ENCODE data around the gene MAPK10. TPM values are rescaled to one million over a fixed set of nuclear protein-coding genes. Genes with fewer than 3 reads are reported as not detected.

MAPK10 gene
- total RNA-seq, 4 donors from 2014 or later: 4.1 to 50.0 (median 9.4) TPM

GRCh38 chr4:86055898-86056297, 304.0 kb downstream of the MAPK10 start:
- TF ChIP-seq POLR2AphosphoS5 (IDR thresholded peaks at IDR 0.05) (no peak), POLR2A (IDR thresholded peaks at IDR 0.05) (no peak), EP300 (IDR thresholded peaks at IDR 0.05; ENCODE audit: low read depth) (no peak)
- TF ChIP-seq, protein P1, sequence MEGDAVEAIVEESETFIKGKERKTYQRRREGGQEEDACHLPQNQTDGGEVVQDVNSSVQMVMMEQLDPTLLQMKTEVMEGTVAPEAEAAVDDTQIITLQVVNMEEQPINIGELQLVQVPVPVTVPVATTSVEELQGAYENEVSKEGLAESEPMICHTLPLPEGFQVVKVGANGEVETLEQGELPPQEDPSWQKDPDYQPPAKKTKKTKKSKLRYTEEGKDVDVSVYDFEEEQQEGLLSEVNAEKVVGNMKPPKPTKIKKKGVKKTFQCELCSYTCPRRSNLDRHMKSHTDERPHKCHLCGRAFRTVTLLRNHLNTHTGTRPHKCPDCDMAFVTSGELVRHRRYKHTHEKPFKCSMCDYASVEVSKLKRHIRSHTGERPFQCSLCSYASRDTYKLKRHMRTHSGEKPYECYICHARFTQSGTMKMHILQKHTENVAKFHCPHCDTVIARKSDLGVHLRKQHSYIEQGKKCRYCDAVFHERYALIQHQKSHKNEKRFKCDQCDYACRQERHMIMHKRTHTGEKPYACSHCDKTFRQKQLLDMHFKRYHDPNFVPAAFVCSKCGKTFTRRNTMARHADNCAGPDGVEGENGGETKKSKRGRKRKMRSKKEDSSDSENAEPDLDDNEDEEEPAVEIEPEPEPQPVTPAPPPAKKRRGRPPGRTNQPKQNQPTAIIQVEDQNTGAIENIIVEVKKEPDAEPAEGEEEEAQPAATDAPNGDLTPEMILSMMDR (IDR thresholded peaks at IDR 0.05): no peak
- no peak overlapping the region for H3K4me3 ChIP-seq
- H3K27me3 ChIP-seq: no peaks in the 10 kb centered on the region
- H3K4me1 ChIP-seq: no peaks in the 10 kb centered on the region
- no peak overlapping the region for H3K27ac ChIP-seq
- no peaks in the 10 kb centered on the region for H3K36me3 ChIP-seq
- 0 to 16% methylated on average over 1 of the region's 1 CpG for WGBS, 2 donors (ENCODE audit: low coverage in 1 of 2)
- intact Hi-C loops (cut with DNase I; ENCODE audit: low total_unique reads) (no loop called here), in situ Hi-C loops (cut with MboI; ENCODE audit: low pct_ligation_motif_present in 1 of 4, low pct_unique_long_range_greater_than_20kb in 1 of 4, low sequenced_read_pairs in 3 of 4) (no loop called here)
- no peak for DNase-seq
- no peaks in the 10 kb centered on the region for H3K9me3 ChIP-seq

GRCh38 chr4:86054286-86055032, 305.4 kb downstream of the MAPK10 start:
- in situ Hi-C loops (cut with MboI; ENCODE audit: low pct_ligation_motif_present in 1 of 4, low pct_unique_long_range_greater_than_20kb in 1 of 4, low sequenced_read_pairs in 3 of 4): no loop called here
- H3K4me1 ChIP-seq: no peaks in the 10 kb centered on the region
- 85 to 86% methylated on average over 5 to 6 of the region's 6 CpGs for WGBS, 2 donors (ENCODE audit: low coverage in 1 of 2)

DNA sequence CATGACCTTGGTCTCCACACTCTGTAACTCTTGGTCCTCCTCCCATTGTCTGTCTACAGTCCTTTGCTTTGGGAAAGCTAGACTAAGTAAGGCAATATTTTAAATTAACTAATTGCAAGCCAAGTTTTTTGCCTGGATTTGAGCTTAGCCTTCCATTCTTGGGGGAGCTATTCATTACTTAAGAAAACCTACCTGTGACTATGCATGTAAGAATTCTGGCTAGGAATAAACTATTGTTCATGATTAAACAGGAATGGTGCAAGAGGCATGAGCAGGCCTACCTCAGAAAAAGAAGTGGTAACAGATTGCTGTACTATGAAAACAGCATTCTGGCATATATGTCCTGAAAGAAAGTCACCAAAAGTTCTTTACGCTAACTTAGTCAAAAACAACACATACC, 309.4 kb downstream of the MAPK10 start:
- 95 to 100% methylated on average over 1 of the region's 1 CpG for WGBS, 2 donors (ENCODE audit: low coverage in 1 of 2)
- in situ Hi-C loops (cut with MboI; ENCODE audit: low pct_ligation_motif_present in 1 of 4, low pct_unique_long_range_greater_than_20kb in 1 of 4, low sequenced_read_pairs in 3 of 4): no loop called here

More at GRCh38 chr4:86054286-86055032, 305.4 kb downstream of the MAPK10 start:
- DNase-seq: no peak
- no peaks in the 10 kb centered on the region for H3K9me3 ChIP-seq
- no peak overlapping the region for H3K4me3 ChIP-seq
- no peaks in the 10 kb centered on the region for H3K36me3 ChIP-seq
- TF ChIP-seq, protein P1 (IDR thresholded peaks at IDR 0.05): no peak
- TF ChIP-seq EP300 (IDR thresholded peaks at IDR 0.05; ENCODE audit: low read depth): no peak
- TF ChIP-seq POLR2A (IDR thresholded peaks at IDR 0.05): no peak
- TF ChIP-seq POLR2AphosphoS5 (IDR thresholded peaks at IDR 0.05): no peak
- intact Hi-C loops (cut with DNase I; ENCODE audit: low total_unique reads): no loop called here
- no peak overlapping the region for H3K27ac ChIP-seq
- no peaks in the 10 kb centered on the region for H3K27me3 ChIP-seq

GRCh38 chr4:86048426-86048825, 311.4 kb downstream of the MAPK10 start:
- H3K27me3 ChIP-seq: no peaks in the 10 kb centered on the region
- no peak for DNase-seq
- H3K9me3 ChIP-seq: no peaks in the 10 kb centered on the region
- H3K36me3 ChIP-seq: no peaks in the 10 kb centered on the region
- TF ChIP-seq, protein P1 (IDR thresholded peaks at IDR 0.05): no peak
- TF ChIP-seq EP300 (IDR thresholded peaks at IDR 0.05; ENCODE audit: low read depth): no peak
- no peak for TF ChIP-seq POLR2A (IDR thresholded peaks at IDR 0.05)
- TF ChIP-seq POLR2AphosphoS5 (IDR thresholded peaks at IDR 0.05): no peak
- intact Hi-C loops (cut with DNase I; ENCODE audit: low total_unique reads) (no loop called here), in situ Hi-C loops (cut with MboI; ENCODE audit: low pct_ligation_motif_present in 1 of 4, low pct_unique_long_range_greater_than_20kb in 1 of 4, low sequenced_read_pairs in 3 of 4) (no loop called here)
- H3K4me3 ChIP-seq: no peak overlapping the region
- H3K4me1 ChIP-seq: peaks cover 0 to 5% (median 0%) of the 10 kb centered on the region in 4 donors
- no peak overlapping the region for H3K27ac ChIP-seq
- WGBS, 2 donors (ENCODE audit: low coverage in 1 of 2): 70 to 80% methylated on average over 1 of the region's 1 CpG

More for the DNA sequence above, 309.4 kb downstream of the MAPK10 start:
- H3K9me3 ChIP-seq: no peaks in the 10 kb centered on the region
- TF ChIP-seq POLR2A (IDR thresholded peaks at IDR 0.05): no peak
- TF ChIP-seq POLR2AphosphoS5 (IDR thresholded peaks at IDR 0.05): no peak
- TF ChIP-seq, protein P1 (IDR thresholded peaks at IDR 0.05): no peak
- TF ChIP-seq EP300 (IDR thresholded peaks at IDR 0.05; ENCODE audit: low read depth): no peak
- no peak overlapping the region for H3K4me3 ChIP-seq
- no peak overlapping the region for H3K27ac ChIP-seq
- H3K36me3 ChIP-seq: no peaks in the 10 kb centered on the region
- H3K27me3 ChIP-seq: no peaks in the 10 kb centered on the region
- H3K4me1 ChIP-seq: no peaks in the 10 kb centered on the region
- intact Hi-C loops (cut with DNase I; ENCODE audit: low total_unique reads): no loop called here
- DNase-seq: no peak
